Caco-2 (cell line): ENCODE measurements around the gene ACTL7B. TPM values are rescaled to one million over a fixed set of nuclear protein-coding genes. Genes with fewer than 3 reads are reported as not detected.

Experiments
- BruUV-seq: library from RNA; stranded (reverse); fragments of 400-500 nt; replicated peaks from 2 replicates; lab custom pipeline; 2021; lab: Mats Ljungman, UMichigan
- CTCF ChIA-PET: fragments of 300-600 bp; sonication (Branson Sonifier 250); formaldehyde crosslinking; loops from one replicate; lab custom pipeline; 2022; ENCODE audit warnings: antibody characterized with exemption; lab: Charles Lee
- POLR2A ChIA-PET: fragments of 300-600 bp; sonication (Branson Sonifier 250); formaldehyde crosslinking; loops from one replicate; lab custom pipeline; 2022; ENCODE audit warnings: antibody characterized with exemption; lab: Charles Lee
- DNase-seq, 2 experiments: peaks; one replicate each; pipeline versions ENCODE4 v3.0.0 to v3.0.0-alpha.2; 2020 to 2022
- H3K27me3 ChIP-seq: replicated peaks from 2 replicates; pipeline ENCODE4 v1.6.0; 2011; ENCODE audit warnings: low read length; ENCODE audit not compliant: control insufficient read depth, insufficient read depth
- H3K36me3 ChIP-seq: 2 replicates; pipeline ENCODE4 v1.5.1; 2011; ENCODE audit warnings: low read length; ENCODE audit not compliant: control insufficient read depth, insufficient read depth
- H3K4me1 ChIP-seq: fragments of 250-450 bp; sonication (Bioruptor Pico); 2 replicates; pipeline ENCODE4 v1.5.1; 2020; ENCODE audit warnings: mild to moderate bottlenecking
- H3K4me3 ChIP-seq: 2 replicates; pipeline ENCODE4 v1.5.1; 2011; ENCODE audit warnings: low read depth, mild to moderate bottlenecking, control low read depth, low read length
- H3K9me3 ChIP-seq: fragments of 250-450 bp; sonication (Bioruptor Pico); 2 replicates; pipeline ENCODE4 v1.5.1; 2020; ENCODE audit warnings: mild to moderate bottlenecking, moderate library complexity
- H3K27ac Mint-ChIP-seq: one replicate; pipeline ENCODE4 v1.8.0; 2022; ENCODE audit warnings: mixed read lengths; ENCODE audit not compliant: unreplicated experiment
- H3K27me3 Mint-ChIP-seq: one replicate; pipeline ENCODE4 v1.8.0; 2022; ENCODE audit warnings: mixed read lengths; ENCODE audit not compliant: insufficient read depth, unreplicated experiment
- H3K36me3 Mint-ChIP-seq: one replicate; pipeline ENCODE4 v1.8.0; 2022; ENCODE audit warnings: mild to moderate bottlenecking, mixed read lengths; ENCODE audit not compliant: insufficient read depth, unreplicated experiment
- H3K4me1 Mint-ChIP-seq: one replicate; pipeline ENCODE4 v1.8.0; 2022; ENCODE audit warnings: low read depth, mixed read lengths; ENCODE audit not compliant: unreplicated experiment
- H3K4me3 Mint-ChIP-seq: one replicate; pipeline ENCODE4 v1.8.0; 2022; ENCODE audit warnings: mild to moderate bottlenecking, moderate library complexity, mixed read lengths; ENCODE audit not compliant: unreplicated experiment
- H3K9me3 Mint-ChIP-seq: one replicate; pipeline ENCODE4 v1.8.0; 2022; ENCODE audit warnings: mixed read lengths; ENCODE audit not compliant: unreplicated experiment
- CTCF ChIP-seq, 2 experiments: fragments of 200-600 bp in 1 of 2; IDR thresholded peaks; 1 replicate in 1 of 2; 2 replicates in 1 of 2; pipeline versions ENCODE4 v1.5.1 to v1.8.0; 2011 to 2022; ENCODE audit warnings: antibody characterized with exemption in 1 of 2, control low read depth in 1 of 2, inconsistent platforms in 1 of 2, low read depth in 1 of 2, low read length in 1 of 2, mild to moderate bottlenecking in 1 of 2, moderate library complexity in 1 of 2; ENCODE audit not compliant: insufficient read depth in 1 of 2, severe bottlenecking in 1 of 2, unreplicated experiment in 1 of 2
- intact Hi-C: fragments of 100-400 bp; cut with micrococcal nuclease; formaldehyde crosslinking; loops from one replicate; pipeline ENCODE4 v1.10.0; 2022; ENCODE audit not compliant: unreplicated experiment
- total RNA-seq: library from RNA; stranded (reverse); gene quantifications from 2 replicates; pipeline ENCODE4 v1.2.3, GENCODE V29; 2022

The ACTL7B gene
- total RNA-seq, 1 experiment from 2014 or later, result not detected

GRCh38 chr9:108865037-108865436 lies 9.3 kb upstream of the ACTL7B start:
- H3K9me3 ChIP-seq, result no peaks in the 10 kb centered on the region
- BruUV-seq, result no TSS peak
- POLR2A ChIA-PET, result no interaction called here
- intact Hi-C loops, result no loop called here
- Mint-ChIP-seq H3K27ac (no peak overlapping the region), H3K9me3 (no peaks in the 10 kb centered on the region), H3K4me1 (peaks cover 21% of the 10 kb centered on the region), H3K27me3 (no peaks in the 10 kb centered on the region), H3K36me3 (peaks cover 8% of the 10 kb centered on the region), H3K4me3 (no peak overlapping the region)
- TF ChIP-seq CTCF (IDR thresholded peaks at IDR 0.05; ENCODE audit: insufficient read depth in 1 of 2, low read depth in 1 of 2, low read length in 1 of 2, severe bottlenecking in 1 of 2, unreplicated experiment in 1 of 2), result no peak
- CTCF ChIA-PET, result no interaction called here
- peaks cover 12% of the 10 kb centered on the region for H3K4me1 ChIP-seq
- no peaks in the 10 kb centered on the region for H3K36me3 ChIP-seq
- H3K27me3 ChIP-seq, result no peaks in the 10 kb centered on the region
- DNase-seq, result no peak
- no peak overlapping the region for H3K4me3 ChIP-seq

DNA sequence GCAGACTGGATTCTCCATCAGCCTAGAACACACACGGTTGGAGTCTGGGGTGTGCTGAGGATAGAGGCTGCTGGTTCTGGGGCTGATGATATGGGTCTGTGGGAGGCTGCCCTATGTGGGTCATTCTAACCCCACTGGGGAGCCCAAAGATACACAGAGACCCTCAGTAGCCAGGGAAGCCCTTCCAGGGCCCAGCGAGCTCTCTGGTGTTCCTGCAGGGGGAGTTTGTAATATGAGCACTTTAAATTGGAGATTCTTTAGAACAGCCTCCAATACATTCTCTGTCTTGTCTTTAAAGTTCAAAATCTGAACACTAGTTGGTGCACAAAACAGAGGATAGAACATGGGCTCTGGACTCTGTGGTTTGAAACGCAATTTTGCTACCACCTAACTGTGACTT lies 8.7 kb upstream of the ACTL7B start:
- no peaks in the 10 kb centered on the region for H3K27me3 ChIP-seq
- ChIA-PET CTCF (no interaction called here), POLR2A (no interaction called here)
- H3K4me1 Mint-ChIP-seq, result peaks cover 17% of the 10 kb centered on the region
- no peak overlapping the region for H3K4me3 ChIP-seq
- DNase-seq, result no peak
- H3K36me3 Mint-ChIP-seq, result peaks cover 7% of the 10 kb centered on the region
- H3K9me3 ChIP-seq, result no peaks in the 10 kb centered on the region
- intact Hi-C loops, result no loop called here
- no peak overlapping the region for H3K4me3 Mint-ChIP-seq
- no peak for TF ChIP-seq CTCF (IDR thresholded peaks at IDR 0.05; ENCODE audit: insufficient read depth in 1 of 2, low read depth in 1 of 2, low read length in 1 of 2, severe bottlenecking in 1 of 2, unreplicated experiment in 1 of 2)
- H3K9me3 Mint-ChIP-seq, result no peaks in the 10 kb centered on the region
- no peaks in the 10 kb centered on the region for H3K36me3 ChIP-seq
- H3K4me1 ChIP-seq, result peaks cover 9% of the 10 kb centered on the region
- BruUV-seq, result no TSS peak
- H3K27ac Mint-ChIP-seq, result no peak overlapping the region
- H3K27me3 Mint-ChIP-seq, result no peaks in the 10 kb centered on the region

- H3K4me1 ChIP-seq, result peaks cover 4% of the 10 kb centered on the region
- peaks cover 12% of the 10 kb centered on the region for H3K4me1 Mint-ChIP-seq
- no peak for DNase-seq
- ChIA-PET CTCF (no interaction called here), POLR2A (no interaction called here)
- no TSS peak for BruUV-seq
- H3K4me3 ChIP-seq, result no peak overlapping the region
- H3K36me3 Mint-ChIP-seq, result peaks cover 1% of the 10 kb centered on the region
- intact Hi-C loops, result no loop called here
- no peaks in the 10 kb centered on the region for H3K27me3 ChIP-seq
- no peak for TF ChIP-seq CTCF (IDR thresholded peaks at IDR 0.05; ENCODE audit: insufficient read depth in 1 of 2, low read depth in 1 of 2, low read length in 1 of 2, severe bottlenecking in 1 of 2, unreplicated experiment in 1 of 2)
- no peak overlapping the region for H3K27ac Mint-ChIP-seq
- no peak overlapping the region for H3K4me3 Mint-ChIP-seq
- H3K9me3 ChIP-seq, result no peaks in the 10 kb centered on the region
- H3K36me3 ChIP-seq, result no peaks in the 10 kb centered on the region
- H3K27me3 Mint-ChIP-seq, result no peaks in the 10 kb centered on the region
- H3K9me3 Mint-ChIP-seq, result no peaks in the 10 kb centered on the region
Observed at GRCh38 chr9:108863891-108864290, 8.1 kb upstream of the ACTL7B start.
